Sigmoid colon (tissue), 7 donors: Measurements from ENCODE around the gene TUBB8. TPM values are rescaled to one million over a fixed set of nuclear protein-coding genes. Genes with fewer than 3 reads are reported as not detected.

ENCODE experiments used
- DNase-seq: peaks from one replicate; pipeline ENCODE4 v3.0.0-alpha.2; 2019
- H3K27ac ChIP-seq, 4 donors: fragments of 200-600 bp; sonication (generic); one replicate each; pipeline ENCODE4 v1.5.1; 2016 to 2019; ENCODE audit warnings: mild to moderate bottlenecking in 1 of 4
- H3K27me3 ChIP-seq, 3 donors: fragments of 200-600 bp; sonication (generic); one replicate each; pipeline ENCODE4 v1.5.1; 2019; ENCODE audit warnings: mild to moderate bottlenecking in 1 of 3
- H3K36me3 ChIP-seq, 4 donors: fragments of 200-600 bp; sonication (generic); one replicate each; pipeline ENCODE4 v1.5.1; 2016 to 2019
- H3K4me1 ChIP-seq, 4 donors: fragments of 200-600 bp; sonication (generic); one replicate each; pipeline ENCODE4 v1.5.1; 2017 to 2019
- H3K4me3 ChIP-seq, 4 donors: fragments of 200-600 bp; sonication (generic); one replicate each; pipeline ENCODE4 v1.5.1; 2017 to 2019; ENCODE audit warnings: mild to moderate bottlenecking in 2 of 4, moderate library complexity in 1 of 4
- H3K9me3 ChIP-seq, 4 donors: fragments of 200-600 bp in 3 of 4; sonication (generic) in 3 of 4; one replicate each; pipeline versions ENCODE4 v1.5.1 to v1.6.1; 2013 to 2019
- CTCF ChIP-seq, 4 experiments: fragments of 450-650 bp in 3 of 4; fragments of 200-600 bp in 1 of 4; IDR thresholded peaks; one replicate each; pipeline ENCODE4 v1.5.1; 2016 to 2019; ENCODE audit warnings: antibody characterized with exemption in 4 of 4, mild to moderate bottlenecking in 3 of 4, moderate library complexity in 2 of 4
- EP300 ChIP-seq, 4 donors: sonication (generic); formaldehyde crosslinking; IDR thresholded peaks; one replicate each; pipeline ENCODE4 v1.6.1; 2017; ENCODE audit warnings: antibody characterized with exemption in 4 of 4
- POLR2A ChIP-seq, 2 donors: fragments of 450-650 bp; IDR thresholded peaks; one replicate each; pipeline ENCODE4 v1.6.1; 2016; ENCODE audit warnings: antibody characterized with exemption in 2 of 2, mild to moderate bottlenecking in 2 of 2, moderate library complexity in 2 of 2
- POLR2AphosphoS5 ChIP-seq, 4 donors: sonication (generic); formaldehyde crosslinking; IDR thresholded peaks; one replicate each; pipeline ENCODE4 v1.6.1; 2017; ENCODE audit warnings: antibody characterized with exemption in 4 of 4
- WGBS, 2 donors: extraction: QIAGEN DNeasy Blood & Tissue Kit; methylation state at CpG; one replicate each; pipeline ENCODE4 v1.1.7; 2013; 5-methylcytosine and 5-hydroxymethylcytosine counted together
- intact Hi-C: fragments of 100-400 bp; cut with DNase I; formaldehyde crosslinking; loops from one replicate; pipeline ENCODE4 v1.15.1; 2023
- polyA plus RNA-seq, 3 donors: library from polyadenylated mRNA; stranded (reverse); fragments of 200-250 nt; gene quantifications; one replicate each; pipeline ENCODE4 v1.2.3, GENCODE V29; 2013
- total RNA-seq, 4 donors: library from RNA; depleted of rRNA; stranded (reverse); fragments of >200 nt; gene quantifications; one replicate each; pipeline ENCODE4 v1.1.0, GENCODE V29; 2016
- donor health status: healthy with polysubstance abuse.
- donor health status: Bipolar disorder and iron deficiency.
- donor health status: healthy.

The TUBB8 gene
- total RNA-seq (under 1 TPM in 1 of 4 donors, not detected in 3; 0.55 TPM), polyA plus RNA-seq (under 1 TPM in 1 of 3 donors, not detected in 2; 0.66 TPM)

- Histone ChIP-seq H3K4me1 (no peaks in the 10 kb centered on the region), H3K27ac (no peak within 1 kb of the TSS), H3K9me3 (no peaks in the 10 kb centered on the region), H3K27me3 (no peaks in the 10 kb centered on the region), H3K4me3 (no peak within 1 kb of the TSS), H3K36me3 (no peaks in the 10 kb centered on the region)
- intact Hi-C loops: no loop called here
- WGBS, 2 donors: 67 to 87% methylated on average over 34 of the region's 34 CpGs
- TF ChIP-seq CTCF (IDR thresholded peaks at IDR 0.05): no peak
- TF ChIP-seq EP300 (IDR thresholded peaks at IDR 0.05): no peak
- no peak for TF ChIP-seq POLR2AphosphoS5 (IDR thresholded peaks at IDR 0.05)
- no peak for TF ChIP-seq POLR2A (IDR thresholded peaks at IDR 0.05)
- no peak for DNase-seq
Observed at GRCh38 chr10:48996-49395, at the start of gene TUBB8. Gene TUBB8, minus strand, starts transcription at chr10:49296. Its CDS starts 58 bp downstream, at chr10:49238.

GRCh38 chr10:96466-96865 lies 47.4 kb upstream of the TUBB8 start:
- Histone ChIP-seq H3K4me1 (no peaks in the 10 kb centered on the region), H3K27ac (no peak overlapping the region), H3K4me3 (no peak overlapping the region), H3K36me3 (no peaks in the 10 kb centered on the region), H3K27me3 (no peaks in the 10 kb centered on the region), H3K9me3 (peaks cover 0 to 14% (median 3%) of the 10 kb centered on the region in 4 donors)
- DNase-seq: no peak
- 8% methylated on average over 1 of the region's 1 CpG for WGBS, 2 donors
- TF ChIP-seq POLR2A (IDR thresholded peaks at IDR 0.05) (no peak), EP300 (IDR thresholded peaks at IDR 0.05) (no peak), CTCF (IDR thresholded peaks at IDR 0.05) (no peak), POLR2AphosphoS5 (IDR thresholded peaks at IDR 0.05) (no peak)
- intact Hi-C loops: no loop called here

- Histone ChIP-seq H3K27ac (no peak overlapping the region), H3K9me3 (peaks cover 0 to 14% (median 3%) of the 10 kb centered on the region in 4 donors), H3K4me1 (no peaks in the 10 kb centered on the region), H3K36me3 (no peaks in the 10 kb centered on the region), H3K27me3 (no peaks in the 10 kb centered on the region), H3K4me3 (no peak overlapping the region)
- WGBS, 2 donors: 68 to 72% methylated on average over 2 of the region's 2 CpGs
- no peak for DNase-seq
- no peak for TF ChIP-seq POLR2A (IDR thresholded peaks at IDR 0.05)
- TF ChIP-seq CTCF (IDR thresholded peaks at IDR 0.05): no peak
- no peak for TF ChIP-seq EP300 (IDR thresholded peaks at IDR 0.05)
- no peak for TF ChIP-seq POLR2AphosphoS5 (IDR thresholded peaks at IDR 0.05)
- intact Hi-C loops: no loop called here
Observed at GRCh38 chr10:95356-96115, 46.4 kb upstream of the TUBB8 start.

- WGBS, 2 donors: 26 to 33% methylated on average over 1 of the region's 1 CpG
- peaks cover 0 to 14% (median 3%) of the 10 kb centered on the region in 4 donors for H3K9me3 ChIP-seq
- intact Hi-C loops: no loop called here
Observed at GRCh38 chr10:94613-95012, 45.5 kb upstream of the TUBB8 start.

More at GRCh38 chr10:94613-95012, 45.5 kb upstream of the TUBB8 start:
- no peak overlapping the region for H3K4me3 ChIP-seq
- TF ChIP-seq POLR2A (IDR thresholded peaks at IDR 0.05) (no peak), CTCF (IDR thresholded peaks at IDR 0.05) (no peak), POLR2AphosphoS5 (IDR thresholded peaks at IDR 0.05) (no peak), EP300 (IDR thresholded peaks at IDR 0.05) (no peak)
- DNase-seq: no peak
- H3K27me3 ChIP-seq: no peaks in the 10 kb centered on the region
- H3K4me1 ChIP-seq: no peaks in the 10 kb centered on the region
- H3K27ac ChIP-seq: no peak overlapping the region
- H3K36me3 ChIP-seq: no peaks in the 10 kb centered on the region
